Neuronal stem cell (in vitro differentiated cells): ENCODE data around the gene MAP3K20.

ENCODE experiments used
- DNase-seq: peaks from one replicate; pipeline ENCODE4 v3.0.0-alpha.2; 2013; ENCODE audit warnings: low spot score
- H2AFZ ChIP-seq: one replicate; pipeline ENCODE4 v1.6.1; 2013; ENCODE audit warnings: mild to moderate bottlenecking, low read length, inconsistent platforms
- H2AK5ac ChIP-seq: 2 replicates; pipeline ENCODE4 v1.6.1; 2013; ENCODE audit warnings: low read depth, mild to moderate bottlenecking, inconsistent platforms, low read length, moderate library complexity, mixed read lengths
- H2BK120ac ChIP-seq: 2 replicates; pipeline ENCODE4 v1.6.1; 2013; ENCODE audit warnings: low read depth, mild to moderate bottlenecking, inconsistent platforms, low read length, moderate library complexity, mixed read lengths
- H2BK12ac ChIP-seq: one replicate; pipeline ENCODE4 v1.6.1; 2013; ENCODE audit warnings: low read length, inconsistent platforms
- H2BK15ac ChIP-seq: 2 replicates; pipeline ENCODE4 v1.6.1; 2013; ENCODE audit warnings: mild to moderate bottlenecking, low read length, inconsistent platforms, mixed read lengths
- H2BK5ac ChIP-seq: one replicate; pipeline ENCODE4 v1.6.1; 2013; ENCODE audit warnings: inconsistent platforms, mild to moderate bottlenecking, low read length, moderate library complexity
- H3K14ac ChIP-seq: one replicate; pipeline ENCODE4 v1.6.1; 2013; ENCODE audit warnings: low read length, inconsistent platforms
- H3K18ac ChIP-seq: 2 replicates; pipeline ENCODE4 v1.6.1; 2013; ENCODE audit warnings: low read length, inconsistent platforms
- H3K23ac ChIP-seq: 2 replicates; pipeline ENCODE4 v1.6.1; 2013; ENCODE audit warnings: low read depth, mild to moderate bottlenecking, mixed read lengths, low read length, inconsistent platforms; ENCODE audit not compliant: poor library complexity
- H3K27ac ChIP-seq: replicated peaks from 3 replicates; pipeline ENCODE4 v1.5.1; 2013; ENCODE audit warnings: low read length, inconsistent platforms
- H3K27me3 ChIP-seq, 3 experiments: 2 replicates each; pipeline ENCODE4 v1.6.1; 2013; ENCODE audit warnings: low read length in 3 of 3, mild to moderate bottlenecking in 2 of 3, inconsistent platforms in 1 of 3, low read depth in 1 of 3, mixed read lengths in 1 of 3, moderate library complexity in 1 of 3; ENCODE audit not compliant: control insufficient read depth in 3 of 3, insufficient read depth in 3 of 3
- H3K36me3 ChIP-seq, 2 donors: replicated peaks in 1 of 2; 2 replicates each; pipeline ENCODE4 v1.6.1; 2013; ENCODE audit warnings: low read length in 2 of 2; ENCODE audit not compliant: control insufficient read depth in 2 of 2, insufficient read depth in 2 of 2
- H3K4ac ChIP-seq: 2 replicates; pipeline ENCODE4 v1.6.1; 2013; ENCODE audit warnings: inconsistent platforms, mild to moderate bottlenecking, low read length, moderate library complexity
- H3K4me1 ChIP-seq, 2 donors: 1 replicate in 1 of 2; 2 replicates in 1 of 2; pipeline ENCODE4 v1.6.1; 2013; ENCODE audit warnings: low read length in 2 of 2, low read depth in 1 of 2; ENCODE audit not compliant: control insufficient read depth in 2 of 2, insufficient read depth in 1 of 2
- H3K4me2 ChIP-seq: one replicate; pipeline ENCODE4 v1.6.1; 2013; ENCODE audit warnings: mild to moderate bottlenecking, low read length, inconsistent platforms; ENCODE audit not compliant: insufficient read depth, poor library complexity, severe bottlenecking
- H3K4me3 ChIP-seq, 2 donors: 2 replicates each; pipeline ENCODE4 v1.5.1; 2013; ENCODE audit warnings: low read length in 2 of 2, mild to moderate bottlenecking in 2 of 2, inconsistent platforms in 1 of 2, moderate library complexity in 1 of 2
- H3K79me1 ChIP-seq: one replicate; pipeline ENCODE4 v1.6.1; 2013; ENCODE audit warnings: low read depth, mild to moderate bottlenecking, inconsistent platforms, low read length, moderate library complexity
- H3K9ac ChIP-seq: one replicate; pipeline ENCODE4 v1.6.1; 2013; ENCODE audit warnings: mild to moderate bottlenecking, low read depth, low read length, inconsistent platforms; ENCODE audit not compliant: poor library complexity
- H3K9me3 ChIP-seq, 2 donors: replicated peaks in 1 of 2; 2 replicates each; pipeline versions ENCODE3 to v1.6.1; 2013; ENCODE audit warnings: low read length in 2 of 2, mild to moderate bottlenecking in 2 of 2, inconsistent platforms in 1 of 2, low read depth in 1 of 2, mixed read lengths in 1 of 2, moderate library complexity in 1 of 2; ENCODE audit not compliant: control insufficient read depth in 2 of 2, insufficient read depth in 1 of 2
- H4K8ac ChIP-seq: one replicate; pipeline ENCODE4 v1.6.1; 2013; ENCODE audit warnings: low read depth, mild to moderate bottlenecking, inconsistent platforms, low read length, moderate library complexity
- H4K91ac ChIP-seq: one replicate; pipeline ENCODE4 v1.6.1; 2013; ENCODE audit warnings: low read length, low read depth, mild to moderate bottlenecking, inconsistent platforms; ENCODE audit not compliant: poor library complexity
- WGBS, 2 donors: extraction: QIAGEN DNeasy Blood & Tissue Kit; methylation state at CpG; one replicate each; pipeline ENCODE4 v1.1.7; 2013; ENCODE audit warnings: missing lambda C conversion rate in 2 of 2, mixed read lengths in 1 of 2; ENCODE audit not compliant: insufficient read length in 2 of 2, insufficient replicate concordance in 1 of 2; ENCODE audit errors: extremely low coverage in 2 of 2; 5-methylcytosine and 5-hydroxymethylcytosine counted together

The MAP3K20 gene

GRCh38 chr2:173118395-173118794 lies 42.7 kb downstream of the MAP3K20 start:
- Histone ChIP-seq H2BK5ac (no peak overlapping the region), H3K23ac (no peak overlapping the region), H4K8ac (no peak overlapping the region), H2AFZ (no peak overlapping the region), H3K4ac (no peak overlapping the region), H3K79me1 (no peaks in the 10 kb centered on the region), H3K4me1 (no peaks in the 10 kb centered on the region), H3K14ac (no peak overlapping the region), H2AK5ac (no peak overlapping the region), H3K9ac (no peak overlapping the region), H3K18ac (no peak overlapping the region), H3K27ac (no peak overlapping the region), H3K27me3 (no peaks in the 10 kb centered on the region), H2BK12ac (no peak overlapping the region), H3K9me3 (no peaks in the 10 kb centered on the region), H3K4me2 (no peak overlapping the region), H3K4me3 (no peak overlapping the region), H2BK120ac (no peak overlapping the region), H3K36me3 (no peaks in the 10 kb centered on the region), H4K91ac (no peak overlapping the region), H2BK15ac (no peak overlapping the region)
- no CpG with 5 or more reads among the region's 1 CpG for WGBS, 2 donors
- no peak for DNase-seq

GRCh38 chr2:173119069-173119807 lies 43.6 kb downstream of the MAP3K20 start:
- H3K4ac ChIP-seq = no peak overlapping the region
- no peak overlapping the region for H3K4me3 ChIP-seq
- no peak overlapping the region for H2AK5ac ChIP-seq
- no peak overlapping the region for H3K14ac ChIP-seq
- H2AFZ ChIP-seq = no peak overlapping the region
- H4K91ac ChIP-seq = no peak overlapping the region
- no peaks in the 10 kb centered on the region for H3K27me3 ChIP-seq
- H3K4me1 ChIP-seq = no peaks in the 10 kb centered on the region
- no peak overlapping the region for H2BK12ac ChIP-seq
- no peak overlapping the region for H4K8ac ChIP-seq
- no peak overlapping the region for H3K27ac ChIP-seq
- no peak overlapping the region for H3K4me2 ChIP-seq
- H3K9me3 ChIP-seq = no peaks in the 10 kb centered on the region
- no peaks in the 10 kb centered on the region for H3K79me1 ChIP-seq
- H2BK5ac ChIP-seq = no peak overlapping the region
- H3K18ac ChIP-seq = no peak overlapping the region
- no peak overlapping the region for H2BK120ac ChIP-seq
- no peaks in the 10 kb centered on the region for H3K36me3 ChIP-seq
- no peak overlapping the region for H3K23ac ChIP-seq
- no peak overlapping the region for H3K9ac ChIP-seq
- DNase-seq = no peak
- H2BK15ac ChIP-seq = no peak overlapping the region
- WGBS, 2 donors = no CpG with 5 or more reads among the region's 5 CpGs

- DNase-seq = no peak
- Histone ChIP-seq H3K79me1 (no peaks in the 10 kb centered on the region), H2BK15ac (no peak overlapping the region), H3K18ac (no peak overlapping the region), H3K4me1 (peaks cover 0 to 2% of the 10 kb centered on the region in 2 donors), H3K27ac (no peak overlapping the region), H3K9me3 (no peaks in the 10 kb centered on the region), H3K9ac (no peak overlapping the region), H3K4me2 (no peak overlapping the region), H2AK5ac (no peak overlapping the region), H2AFZ (no peak overlapping the region), H3K14ac (no peak overlapping the region), H3K27me3 (no peaks in the 10 kb centered on the region), H4K91ac (no peak overlapping the region), H2BK5ac (no peak overlapping the region), H2BK120ac (no peak overlapping the region), H2BK12ac (no peak overlapping the region), H3K4ac (no peak overlapping the region), H3K23ac (no peak overlapping the region), H3K36me3 (no peaks in the 10 kb centered on the region), H3K4me3 (no peak overlapping the region), H4K8ac (no peak overlapping the region)
- WGBS, 2 donors = no CpG with 5 or more reads among the region's 2 CpGs
Observed at GRCh38 chr2:173119944-173120343, 44.3 kb downstream of the MAP3K20 start.

GRCh38 chr2:173122936-173123335 lies 47.3 kb downstream of the MAP3K20 start:
- H3K4me3 ChIP-seq = no peak overlapping the region
- H3K79me1 ChIP-seq = no peaks in the 10 kb centered on the region
- no peak overlapping the region for H2BK120ac ChIP-seq
- no peak for DNase-seq
- H3K18ac ChIP-seq = no peak overlapping the region
- H2BK12ac ChIP-seq = no peak overlapping the region
- H3K4me2 ChIP-seq = no peak overlapping the region
- peaks cover 0 to 2% of the 10 kb centered on the region in 2 donors for H3K4me1 ChIP-seq
- no peak overlapping the region for H3K4ac ChIP-seq
- no peak overlapping the region for H3K9ac ChIP-seq
- no peak overlapping the region for H2AFZ ChIP-seq
- no peak overlapping the region for H2BK15ac ChIP-seq
- no peak overlapping the region for H2AK5ac ChIP-seq
- no peaks in the 10 kb centered on the region for H3K36me3 ChIP-seq
- no peak overlapping the region for H4K8ac ChIP-seq
- WGBS, 2 donors = no CpG with 5 or more reads among the region's 1 CpG
- no peak overlapping the region for H2BK5ac ChIP-seq
- H3K27me3 ChIP-seq = no peaks in the 10 kb centered on the region
- H3K14ac ChIP-seq = no peak overlapping the region
- no peak overlapping the region for H4K91ac ChIP-seq
- H3K23ac ChIP-seq = no peak overlapping the region
- no peak overlapping the region for H3K27ac ChIP-seq
- no peaks in the 10 kb centered on the region for H3K9me3 ChIP-seq
